IMR-90 (cell line): ENCODE results near the gene PDE5A. TPM values are rescaled to one million over a fixed set of nuclear protein-coding genes. Genes with fewer than 3 reads are reported as not detected.
A peak's percentile ranks its signal among the peaks of the same experiment; 100 is the strongest.

ENCODE experiments used
- ATAC-seq: fragments of 200-7000 bp; cut with Tn5 transposase; 2 replicates; pipeline ENCODE4 v1.9.1; 2020; ENCODE audit warnings: low read depth, mild to moderate bottlenecking, moderate library complexity
- BruUV-seq: library from RNA; stranded (reverse); fragments of 400-500 nt; replicated peaks from 2 replicates; lab custom pipeline; 2021; lab: Mats Ljungman, UMichigan
- CTCF ChIA-PET: fragments of 300-600 bp; formaldehyde crosslinking; extraction: SDS; loops from one replicate; lab custom pipeline; 2021; ENCODE audit warnings: antibody characterized with exemption; lab: Yijun Ruan, JAX
- POLR2A ChIA-PET: fragments of 300-600 bp; sonication (Branson Sonifier 250); formaldehyde crosslinking; loops from one replicate; lab custom pipeline; 2022; ENCODE audit warnings: antibody characterized with exemption; ENCODE audit not compliant: unreplicated experiment; lab: Charles Lee
- DNase-seq: peaks from one replicate; pipeline ENCODE4 v3.0.0; 2013
- H2AFZ ChIP-seq: replicated peaks from 2 replicates; pipeline ENCODE3; 2013; ENCODE audit warnings: low read length, mild to moderate bottlenecking; ENCODE audit not compliant: poor library complexity
- H2AK5ac ChIP-seq: 2 replicates; pipeline ENCODE4 v1.6.1; 2013; ENCODE audit warnings: low read depth, low read length, inconsistent platforms
- H2AK9ac ChIP-seq: replicated peaks from 2 replicates; pipeline ENCODE3; 2013; ENCODE audit warnings: mild to moderate bottlenecking, low read depth, low read length, moderate library complexity; ENCODE audit not compliant: poor library complexity
- H2BK120ac ChIP-seq: 2 replicates; pipeline ENCODE4 v1.6.1; 2013; ENCODE audit warnings: low read depth, low read length, inconsistent platforms
- H2BK15ac ChIP-seq: 3 replicates; pipeline ENCODE4 v1.6.1; 2013; ENCODE audit warnings: low read depth, low read length, inconsistent platforms
- H2BK20ac ChIP-seq: 2 replicates; pipeline ENCODE4 v1.6.1; 2013; ENCODE audit warnings: low read depth, mild to moderate bottlenecking, inconsistent platforms, low read length, moderate library complexity
- H2BK5ac ChIP-seq: 2 replicates; pipeline ENCODE4 v1.6.1; 2013; ENCODE audit warnings: mild to moderate bottlenecking, low read depth, low read length, inconsistent platforms; ENCODE audit not compliant: poor library complexity, severe bottlenecking
- H3K14ac ChIP-seq: replicated peaks from 2 replicates; pipeline ENCODE4 v1.6.1; 2013; ENCODE audit warnings: low read depth, low read length, inconsistent platforms
- H3K18ac ChIP-seq: 2 replicates; pipeline ENCODE4 v1.6.1; 2013; ENCODE audit warnings: low read depth, low read length, control low read depth
- H3K23ac ChIP-seq: 2 replicates; pipeline ENCODE4 v1.6.1; 2013; ENCODE audit warnings: low read depth, low read length, inconsistent platforms
- H3K27ac ChIP-seq: 2 replicates; pipeline ENCODE4 v1.5.1; 2013; ENCODE audit warnings: mild to moderate bottlenecking, control low read depth, low read length; ENCODE audit not compliant: insufficient read depth
- H3K27me3 ChIP-seq: 2 replicates; pipeline ENCODE4 v1.6.1; 2013; ENCODE audit warnings: low read length; ENCODE audit not compliant: control insufficient read depth, insufficient read depth
- H3K36me3 ChIP-seq: 2 replicates; pipeline ENCODE4 v1.6.1; 2013; ENCODE audit warnings: low read length, mixed read lengths; ENCODE audit not compliant: control insufficient read depth, insufficient read depth
- H3K4ac ChIP-seq: 2 replicates; pipeline ENCODE4 v1.6.1; 2013; ENCODE audit warnings: low read depth, low read length, inconsistent platforms
- H3K4me1 ChIP-seq: 2 replicates; pipeline ENCODE4 v1.6.1; 2013; ENCODE audit warnings: low read length, mixed read lengths; ENCODE audit not compliant: control insufficient read depth, insufficient read depth
- H3K4me2 ChIP-seq: 2 replicates; pipeline ENCODE4 v1.6.1; 2013; ENCODE audit warnings: low read depth, mild to moderate bottlenecking, control low read depth, low read length, moderate library complexity
- H3K4me3 ChIP-seq: 2 replicates; pipeline ENCODE4 v1.5.1; 2013; ENCODE audit warnings: low read depth, mild to moderate bottlenecking, control low read depth, low read length, moderate library complexity; ENCODE audit not compliant: insufficient read depth
- H3K56ac ChIP-seq: 2 replicates; pipeline ENCODE4 v1.6.1; 2013; ENCODE audit warnings: low read length, inconsistent platforms; ENCODE audit not compliant: insufficient read depth; ENCODE audit errors: extremely low read depth
- H3K79me1 ChIP-seq, 2 experiments: 2 replicates each; pipeline ENCODE4 v1.6.1; 2013; ENCODE audit warnings: low read length in 2 of 2, inconsistent platforms in 1 of 2, low read depth in 1 of 2
- H3K9ac ChIP-seq: 2 replicates; pipeline ENCODE4 v1.6.1; 2013; ENCODE audit warnings: low read depth, low read length, control low read depth
- H3K9me1 ChIP-seq: 2 replicates; pipeline ENCODE4 v1.6.1; 2013; ENCODE audit warnings: low read length, inconsistent platforms; ENCODE audit not compliant: insufficient read depth
- H3K9me3 ChIP-seq: 2 replicates; pipeline ENCODE4 v1.6.1; 2013; ENCODE audit warnings: low read length; ENCODE audit not compliant: control insufficient read depth, insufficient read depth
- H4K20me1 ChIP-seq: 2 replicates; pipeline ENCODE4 v1.6.1; 2013; ENCODE audit warnings: low read length, inconsistent platforms; ENCODE audit not compliant: insufficient read depth
- H4K5ac ChIP-seq: 2 replicates; pipeline ENCODE4 v1.6.1; 2013; ENCODE audit warnings: mild to moderate bottlenecking, low read depth, low read length, control low read depth
- H4K8ac ChIP-seq, 2 experiments: 2 replicates each; pipeline ENCODE4 v1.6.1; 2013; ENCODE audit warnings: low read depth in 2 of 2, low read length in 2 of 2, control low read depth in 1 of 2, inconsistent platforms in 1 of 2
- H4K91ac ChIP-seq: 2 replicates; pipeline ENCODE4 v1.6.1; 2013; ENCODE audit warnings: low read depth, low read length, inconsistent platforms; ENCODE audit not compliant: insufficient read depth
- CEBPB ChIP-seq: IDR thresholded peaks from 2 replicates; pipeline ENCODE4 v1.6.1; 2012; ENCODE audit warnings: low read depth, low read length, improper control_type of control experiment
- CHD1 ChIP-seq: IDR thresholded peaks from 2 replicates; pipeline ENCODE4 v1.6.1; 2012; ENCODE audit warnings: low read depth, low read length, improper control_type of control experiment
- MAFK ChIP-seq: IDR thresholded peaks from 2 replicates; pipeline ENCODE4 v1.6.1; 2012; ENCODE audit warnings: low read depth, low read length, improper control_type of control experiment
- MAZ ChIP-seq: IDR thresholded peaks from 2 replicates; pipeline ENCODE4 v1.6.1; 2012; ENCODE audit warnings: low read depth, mild to moderate bottlenecking, low read length, improper control_type of control experiment, moderate library complexity, borderline replicate concordance
- POLR2A ChIP-seq: IDR thresholded peaks from 2 replicates; pipeline ENCODE4 v1.6.1; 2012; ENCODE audit warnings: mild to moderate bottlenecking, low read depth, low read length
- RAD21 ChIP-seq: IDR thresholded peaks from 2 replicates; pipeline ENCODE4 v1.6.1; 2012; ENCODE audit warnings: low read length, improper control_type of control experiment
- RCOR1 ChIP-seq: IDR thresholded peaks from 2 replicates; pipeline ENCODE4 v1.6.1; 2012; ENCODE audit warnings: mild to moderate bottlenecking, low read length, improper control_type of control experiment; ENCODE audit not compliant: insufficient replicate concordance
- RFX5 ChIP-seq: IDR thresholded peaks from 2 replicates; pipeline ENCODE4 v1.8.0; 2012; ENCODE audit warnings: low read depth, mild to moderate bottlenecking, low read length, moderate library complexity
- SMC3 ChIP-seq: fragments of 150-350 bp; IDR thresholded peaks from 2 replicates; pipeline ENCODE4 v1.6.1; 2016; ENCODE audit warnings: low read depth, mild to moderate bottlenecking, antibody characterized with exemption, low read length, moderate library complexity
- USF2 ChIP-seq: fragments of 150-350 bp; IDR thresholded peaks from 2 replicates; pipeline ENCODE4 v1.6.1; 2017; ENCODE audit warnings: mild to moderate bottlenecking, antibody characterized with exemption, low read length, low read depth
- WGBS, 2 experiments: methylation state at CpG; one replicate each; pipeline versions ENCODE4 v1.1.5 to v1.1.7; 2013; ENCODE audit warnings: missing lambda C conversion rate in 2 of 2; ENCODE audit not compliant: insufficient read length in 1 of 2; ENCODE audit errors: extremely low coverage in 2 of 2; 5-methylcytosine and 5-hydroxymethylcytosine counted together
- dilution Hi-C: fragments of 300-500 bp; cut with HindIII; formaldehyde crosslinking; loops from one replicate; pipeline ENCODE4 v1.14.3; 2018; ENCODE audit warnings: low sequenced_read_pairs; ENCODE audit not compliant: unreplicated experiment
- in situ Hi-C: fragments of 300-500 bp; cut with MboI; formaldehyde crosslinking; loops from 3 replicates; pipeline ENCODE4 v1.14.3; 2019; ENCODE audit warnings: low sequenced_read_pairs, inconsistent platforms, mixed read lengths
- intact Hi-C: fragments of 100-400 bp; cut with micrococcal nuclease; formaldehyde crosslinking; loops from 2 replicates; pipeline ENCODE4 v1.10.0; 2022
- polyA plus RNA-seq, 3 experiments: library from polyadenylated mRNA; depleted of rRNA; stranded (reverse); fragments of >200 nt; gene quantifications; 2 replicates each; pipeline ENCODE4 v1.2.3, GENCODE V29; 2012; ENCODE audit warnings: low replicate concordance in 1 of 3
- total RNA-seq: library from RNA; depleted of rRNA; stranded (reverse); fragments of >200 nt; gene quantifications from 2 replicates; pipeline ENCODE4 v1.2.3, GENCODE V29; 2012
- TF ChIP-seq, protein P1 (sequence below): fragments of 150-350 bp; IDR thresholded peaks from 2 replicates; pipeline ENCODE4 v1.6.1; 2016; ENCODE audit warnings: low read depth, mild to moderate bottlenecking, low read length, moderate library complexity, borderline replicate concordance

PDE5A gene
- total and polyA plus RNA-seq, 2 of the 4 experiments (the other 2 are of a cell fraction) = 101 to 770 TPM

DNA sequence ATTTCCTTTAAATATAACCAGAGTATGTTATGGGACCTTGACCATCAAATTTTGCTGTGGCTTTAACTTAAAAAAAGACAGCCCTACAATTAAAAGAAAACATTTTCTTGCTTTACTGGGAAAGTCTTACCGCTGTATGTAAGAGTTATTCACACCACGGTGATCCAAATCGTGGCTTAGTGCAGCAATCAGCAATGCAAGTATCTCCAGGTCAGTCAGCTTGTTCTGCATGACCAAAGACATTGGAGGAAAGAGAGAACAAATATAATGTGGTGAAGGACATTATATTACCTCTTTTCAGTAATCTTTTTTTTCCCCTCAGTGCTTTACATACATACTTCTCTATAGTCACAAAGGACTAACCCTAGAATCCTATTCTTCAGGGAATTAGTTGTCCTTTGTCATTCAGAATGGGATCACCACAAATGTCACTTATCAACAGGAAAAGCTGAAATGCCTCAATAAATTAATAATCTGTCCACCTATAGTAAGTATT lies 109.6 kb downstream of the PDE5A start:
- H2BK20ac ChIP-seq = peak overlapping the region; percentile 65; the same call in 1 of the 2 replicates
- WGBS, 2 experiments = no CpG with 5 or more reads among the region's 3 CpGs
- no peak overlapping the region for H3K4me3 ChIP-seq
- peaks cover 2% of the 10 kb centered on the region; the same call in 1 of the 2 replicates for H3K9me1 ChIP-seq
- ChIA-PET POLR2A (no interaction called here), CTCF (no interaction called here)
- H4K8ac ChIP-seq = peak overlapping the region; percentile 83
- peak overlapping the region; percentile 95 for H3K14ac ChIP-seq
- H2BK5ac ChIP-seq = peak overlapping the region; percentile 87
- H3K27me3 ChIP-seq = no peaks in the 10 kb centered on the region
- dilution Hi-C loops = no loop called here
- peak overlapping the region; percentile 74; the same call in 1 of the 2 replicates for H3K18ac ChIP-seq
- H2AK5ac ChIP-seq = peak overlapping the region; percentile 91; the same call in 1 of the 2 replicates
- ATAC-seq (no peak), DNase-seq (no peak)
- peaks cover 22 to 58% of the 10 kb centered on the region in 2 experiments for H3K79me1 ChIP-seq
- peak overlapping the region; percentile 80; the same call in 1 of the 2 replicates for H2BK120ac ChIP-seq
- in situ Hi-C loops = no loop called here
- no TSS peak for BruUV-seq
- H3K23ac ChIP-seq = peak overlapping the region; percentile 94
- peak overlapping the region; percentile 95 for H3K27ac ChIP-seq
- H2BK15ac ChIP-seq = peak overlapping the region; percentile 93; the same call in 2 of the 3 replicates
- H3K4me1 ChIP-seq = peaks cover 15% of the 10 kb centered on the region
- H2AFZ ChIP-seq = no peak overlapping the region
- peaks cover 8% of the 10 kb centered on the region; the same call in 1 of the 2 replicates for H4K20me1 ChIP-seq
- H3K4me2 ChIP-seq = no peak overlapping the region
- no peaks in the 10 kb centered on the region for H3K9me3 ChIP-seq
- TF ChIP-seq CEBPB = no peak
- TF ChIP-seq USF2 = no peak
- no peak for TF ChIP-seq RCOR1
- no peak for TF ChIP-seq MAZ
- no peak for TF ChIP-seq SMC3
- no peak for TF ChIP-seq RAD21
- no peak for TF ChIP-seq MAFK
- TF ChIP-seq CHD1 = no peak
- TF ChIP-seq POLR2A = no peak
- TF ChIP-seq RFX5 = no peak
- TF ChIP-seq, protein P1, sequence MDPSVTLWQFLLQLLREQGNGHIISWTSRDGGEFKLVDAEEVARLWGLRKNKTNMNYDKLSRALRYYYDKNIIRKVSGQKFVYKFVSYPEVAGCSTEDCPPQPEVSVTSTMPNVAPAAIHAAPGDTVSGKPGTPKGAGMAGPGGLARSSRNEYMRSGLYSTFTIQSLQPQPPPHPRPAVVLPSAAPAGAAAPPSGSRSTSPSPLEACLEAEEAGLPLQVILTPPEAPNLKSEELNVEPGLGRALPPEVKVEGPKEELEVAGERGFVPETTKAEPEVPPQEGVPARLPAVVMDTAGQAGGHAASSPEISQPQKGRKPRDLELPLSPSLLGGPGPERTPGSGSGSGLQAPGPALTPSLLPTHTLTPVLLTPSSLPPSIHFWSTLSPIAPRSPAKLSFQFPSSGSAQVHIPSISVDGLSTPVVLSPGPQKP = no peak
- H3K4ac ChIP-seq = peak overlapping the region; percentile 93; the same call in 1 of the 2 replicates
- peaks cover 34% of the 10 kb centered on the region for H3K36me3 ChIP-seq
- peak overlapping the region; percentile 36; the same call in 1 of the 2 replicates for H3K56ac ChIP-seq
- intact Hi-C loops = no loop called here
- H2AK9ac ChIP-seq = no peak overlapping the region
- 0 out of 2 replicates have a peak overlapping the region, but pooled peaks have one; percentile 30 for H4K5ac ChIP-seq
- peak overlapping the region; percentile 79 for H4K91ac ChIP-seq
- peak overlapping the region; percentile 50; the same call in 1 of the 2 replicates for H3K9ac ChIP-seq
